Liver (tissue), 9 donors: ENCODE data around the gene RNF5. TPM values are rescaled to one million over a fixed set of nuclear protein-coding genes. Genes with fewer than 3 reads are reported as not detected.

Source experiments
- DNase-seq: peaks from one replicate; pipeline ENCODE4 v3.0.0-alpha.2; 2017; ENCODE audit warnings: low spot score
- H3K27ac ChIP-seq, 2 donors: one replicate each; pipeline ENCODE4 v1.7.0; 2013; ENCODE audit warnings: inconsistent platforms in 2 of 2, low read length in 2 of 2, control low read depth in 1 of 2, low read depth in 1 of 2, mild to moderate bottlenecking in 1 of 2
- H3K27me3 ChIP-seq, 4 donors: one replicate each; pipeline versions ENCODE4 v1.6.1 to v1.7.0; 2013; ENCODE audit warnings: low read length in 3 of 4, inconsistent platforms in 1 of 4, mild to moderate bottlenecking in 1 of 4, moderate library complexity in 1 of 4; ENCODE audit not compliant: control insufficient read depth in 4 of 4, insufficient read depth in 4 of 4
- H3K36me3 ChIP-seq, 4 donors: one replicate each; pipeline versions ENCODE4 v1.6.1 to v1.7.0; 2013; ENCODE audit warnings: low read length in 3 of 4, mild to moderate bottlenecking in 3 of 4, low read depth in 1 of 4, moderate library complexity in 1 of 4; ENCODE audit not compliant: control insufficient read depth in 4 of 4, insufficient read depth in 3 of 4
- H3K4me1 ChIP-seq, 4 donors: one replicate each; pipeline versions ENCODE4 v1.6.1 to v1.7.0; 2013; ENCODE audit warnings: low read length in 3 of 4, mild to moderate bottlenecking in 3 of 4, moderate library complexity in 1 of 4; ENCODE audit not compliant: control insufficient read depth in 4 of 4, insufficient read depth in 4 of 4
- H3K4me3 ChIP-seq, 3 donors: one replicate each; pipeline versions ENCODE4 v1.6.1 to v1.7.0; 2013; ENCODE audit warnings: low read length in 3 of 3, control low read depth in 1 of 3, low read depth in 1 of 3, mild to moderate bottlenecking in 1 of 3
- H3K9ac ChIP-seq, 2 donors: one replicate each; pipeline ENCODE4 v1.7.0; 2013; ENCODE audit warnings: low read length in 2 of 2, mild to moderate bottlenecking in 2 of 2, moderate library complexity in 2 of 2, control low read depth in 1 of 2, low read depth in 1 of 2
- H3K9me3 ChIP-seq, 4 donors: one replicate each; pipeline versions ENCODE4 v1.6.1 to v1.7.0; 2013; ENCODE audit warnings: low read length in 3 of 4; ENCODE audit not compliant: control insufficient read depth in 4 of 4
- ATF3 ChIP-seq: IDR thresholded peaks from 2 replicates; pipeline ENCODE4 v1.6.1; 2016; ENCODE audit warnings: antibody characterized with exemption
- EGR1 ChIP-seq, 2 donors: IDR thresholded peaks; 2 replicates each; pipeline ENCODE4 v1.6.1; 2016 to 2018; ENCODE audit warnings: antibody characterized with exemption in 2 of 2, low read depth in 2 of 2
- FOXA1 ChIP-seq: IDR thresholded peaks from 2 replicates; pipeline ENCODE4 v1.6.1; 2016; ENCODE audit warnings: antibody characterized with exemption
- GABPA ChIP-seq, 2 donors: IDR thresholded peaks in 1 of 2; conservative IDR thresholded peaks in 1 of 2; 2 replicates each; pipeline ENCODE4 v1.6.1; 2016; ENCODE audit warnings: antibody characterized with exemption in 2 of 2, mild to moderate bottlenecking in 1 of 2, moderate library complexity in 1 of 2
- HNF4A ChIP-seq, 2 donors: conservative IDR thresholded peaks; 2 replicates each; pipeline ENCODE4 v1.6.1; 2016; ENCODE audit warnings: antibody characterized with exemption in 2 of 2, mild to moderate bottlenecking in 2 of 2
- HNF4G ChIP-seq: IDR thresholded peaks from 2 replicates; pipeline ENCODE4 v1.6.1; 2016; ENCODE audit warnings: antibody characterized with exemption
- JUND ChIP-seq, 2 donors: IDR thresholded peaks; 2 replicates each; pipeline ENCODE4 v1.6.1; 2016; ENCODE audit warnings: antibody characterized with exemption in 2 of 2
- MAX ChIP-seq: IDR thresholded peaks from 2 replicates; pipeline ENCODE4 v1.6.1; 2016; ENCODE audit warnings: antibody characterized with exemption
- NR2F2 ChIP-seq: IDR thresholded peaks from 2 replicates; pipeline ENCODE4 v1.6.1; 2016; ENCODE audit warnings: antibody characterized with exemption
- RAD21 ChIP-seq, 2 donors: IDR thresholded peaks; 2 replicates each; pipeline ENCODE4 v1.6.1; 2016; ENCODE audit warnings: antibody characterized with exemption in 2 of 2, mild to moderate bottlenecking in 2 of 2
- REST ChIP-seq: IDR thresholded peaks from 2 replicates; pipeline ENCODE4 v1.6.1; 2016; ENCODE audit warnings: antibody characterized with exemption, mild to moderate bottlenecking
- RXRA ChIP-seq, 2 donors: IDR thresholded peaks; 2 replicates each; pipeline ENCODE4 v1.6.1; 2017 to 2018; ENCODE audit warnings: antibody characterized with exemption in 2 of 2, mild to moderate bottlenecking in 1 of 2
- SP1 ChIP-seq: IDR thresholded peaks from 2 replicates; pipeline ENCODE4 v1.6.1; 2018; ENCODE audit warnings: antibody characterized with exemption, mild to moderate bottlenecking
- TAF1 ChIP-seq: conservative IDR thresholded peaks from 2 replicates; pipeline ENCODE4 v1.6.1; 2016; ENCODE audit warnings: antibody characterized with exemption, mild to moderate bottlenecking
- YY1 ChIP-seq: IDR thresholded peaks from 2 replicates; pipeline ENCODE4 v1.6.1; 2016; ENCODE audit warnings: antibody characterized with exemption, mild to moderate bottlenecking
- WGBS: extraction: QIAGEN DNeasy Blood & Tissue Kit; methylation state at CpG from one replicate; pipeline ENCODE4 v1.1.7; 2013; 5-methylcytosine and 5-hydroxymethylcytosine counted together
- polyA plus RNA-seq, 2 donors: library from polyadenylated mRNA; stranded (reverse) in 1 of 2; unstranded in 1 of 2; fragments of 200-250 nt in 1 of 2; fragments of >200 nt in 1 of 2; fragmentation: Nextera tagmentation in 1 of 2; extraction: Ambion mirVana in 1 of 2; gene quantifications; one replicate each; pipeline versions ENCODE4 v1.2.1 to v1.2.3, GENCODE V29; 2013 to 2015
- total RNA-seq, 2 donors: library from RNA; depleted of rRNA; stranded (reverse); fragments of >200 nt; gene quantifications; one replicate each; pipeline ENCODE4 v1.2.3, GENCODE V29; 2014
- TF ChIP-seq, protein P1 (sequence below): fragments of 150-350 bp; IDR thresholded peaks from 2 replicates; pipeline ENCODE4 v1.5.1; 2017; ENCODE audit warnings: improper control_type of control experiment, low read depth, low read length; ENCODE audit not compliant: missing input control
- TF ChIP-seq, protein P2 (sequence below): IDR thresholded peaks from 2 replicates; pipeline ENCODE4 v1.6.1; 2016; ENCODE audit warnings: antibody characterized with exemption
- donor health status: healthy.
- donor health status: healthy.
- donor health status: healthy.
- donor health status: healthy.
- donor health status: healthy.

RNF5 gene
- total and polyA plus RNA-seq, 4 donors, result 51.5 to 85.9 (median 61.0) TPM

- TF ChIP-seq GABPA (IDR thresholded peaks at IDR 0.05 in 1 of 2, conservative IDR thresholded peaks at IDR 0.05 in 1 of 2) (no peak), TAF1 (no peak), HNF4A (conservative IDR thresholded peaks at IDR 0.05) (no peak), RAD21 (IDR thresholded peaks at IDR 0.05) (no peak), FOXA1 (no peak), NR2F2 (no peak), YY1 (no peak), ATF3 (no peak)
Measured at GRCh38 chr6:32146287-32146686, 31.9 kb upstream of the RNF5 start (continued).

- H3K9ac ChIP-seq, result no peak overlapping the region
- H3K27me3 ChIP-seq, result peaks cover 0 to 5% (median 0%) of the 10 kb centered on the region in 4 donors
- no peak for TF ChIP-seq RXRA (IDR thresholded peaks at IDR 0.05)
- no peak for TF ChIP-seq MAX
- TF ChIP-seq GABPA (IDR thresholded peaks at IDR 0.05 in 1 of 2, conservative IDR thresholded peaks at IDR 0.05 in 1 of 2), result no peak
- no peak for TF ChIP-seq SP1
- TF ChIP-seq RAD21 (IDR thresholded peaks at IDR 0.05), result no peak
- no peak for TF ChIP-seq ATF3
- no peak for TF ChIP-seq JUND (IDR thresholded peaks at IDR 0.05)
- TF ChIP-seq FOXA1, result no peak
- TF ChIP-seq, protein P1, sequence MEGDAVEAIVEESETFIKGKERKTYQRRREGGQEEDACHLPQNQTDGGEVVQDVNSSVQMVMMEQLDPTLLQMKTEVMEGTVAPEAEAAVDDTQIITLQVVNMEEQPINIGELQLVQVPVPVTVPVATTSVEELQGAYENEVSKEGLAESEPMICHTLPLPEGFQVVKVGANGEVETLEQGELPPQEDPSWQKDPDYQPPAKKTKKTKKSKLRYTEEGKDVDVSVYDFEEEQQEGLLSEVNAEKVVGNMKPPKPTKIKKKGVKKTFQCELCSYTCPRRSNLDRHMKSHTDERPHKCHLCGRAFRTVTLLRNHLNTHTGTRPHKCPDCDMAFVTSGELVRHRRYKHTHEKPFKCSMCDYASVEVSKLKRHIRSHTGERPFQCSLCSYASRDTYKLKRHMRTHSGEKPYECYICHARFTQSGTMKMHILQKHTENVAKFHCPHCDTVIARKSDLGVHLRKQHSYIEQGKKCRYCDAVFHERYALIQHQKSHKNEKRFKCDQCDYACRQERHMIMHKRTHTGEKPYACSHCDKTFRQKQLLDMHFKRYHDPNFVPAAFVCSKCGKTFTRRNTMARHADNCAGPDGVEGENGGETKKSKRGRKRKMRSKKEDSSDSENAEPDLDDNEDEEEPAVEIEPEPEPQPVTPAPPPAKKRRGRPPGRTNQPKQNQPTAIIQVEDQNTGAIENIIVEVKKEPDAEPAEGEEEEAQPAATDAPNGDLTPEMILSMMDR, result no peak
- no peak for TF ChIP-seq HNF4G
- TF ChIP-seq, protein P2, sequence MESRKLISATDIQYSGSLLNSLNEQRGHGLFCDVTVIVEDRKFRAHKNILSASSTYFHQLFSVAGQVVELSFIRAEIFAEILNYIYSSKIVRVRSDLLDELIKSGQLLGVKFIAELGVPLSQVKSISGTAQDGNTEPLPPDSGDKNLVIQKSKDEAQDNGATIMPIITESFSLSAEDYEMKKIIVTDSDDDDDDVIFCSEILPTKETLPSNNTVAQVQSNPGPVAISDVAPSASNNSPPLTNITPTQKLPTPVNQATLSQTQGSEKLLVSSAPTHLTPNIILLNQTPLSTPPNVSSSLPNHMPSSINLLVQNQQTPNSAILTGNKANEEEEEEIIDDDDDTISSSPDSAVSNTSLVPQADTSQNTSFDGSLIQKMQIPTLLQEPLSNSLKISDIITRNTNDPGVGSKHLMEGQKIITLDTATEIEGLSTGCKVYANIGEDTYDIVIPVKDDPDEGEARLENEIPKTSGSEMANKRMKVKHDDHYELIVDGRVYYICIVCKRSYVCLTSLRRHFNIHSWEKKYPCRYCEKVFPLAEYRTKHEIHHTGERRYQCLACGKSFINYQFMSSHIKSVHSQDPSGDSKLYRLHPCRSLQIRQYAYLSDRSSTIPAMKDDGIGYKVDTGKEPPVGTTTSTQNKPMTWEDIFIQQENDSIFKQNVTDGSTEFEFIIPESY, result no peak
- TF ChIP-seq HNF4A (conservative IDR thresholded peaks at IDR 0.05), result no peak
- no peak for TF ChIP-seq EGR1 (IDR thresholded peaks at IDR 0.05; ENCODE audit: low read depth in 2 of 2)
- TF ChIP-seq YY1, result no peak
- TF ChIP-seq REST, result no peak
- no peak overlapping the region for H3K27ac ChIP-seq
- 53% methylated on average over 4 of the region's 4 CpGs for WGBS
- H3K4me3 ChIP-seq, result no peak overlapping the region
- no peaks in the 10 kb centered on the region for H3K36me3 ChIP-seq
- peaks cover 0 to 2% (median 0%) of the 10 kb centered on the region in 4 donors for H3K9me3 ChIP-seq
- H3K4me1 ChIP-seq, result no peaks in the 10 kb centered on the region
- no peak for DNase-seq
Measured at GRCh38 chr6:32146687-32147086, 31.5 kb upstream of the RNF5 start.
